Hepatocyte (in vitro differentiated cells): ENCODE data around the gene ARL14.

Experiments
- EZH2 ChIP-seq: fragments of 200-600 bp; sonication (generic); IDR thresholded peaks from 2 replicates; pipeline ENCODE4 v1.6.1; 2016; ENCODE audit warnings: antibody characterized with exemption, mild to moderate bottlenecking, borderline replicate concordance
- TF ChIP-seq, protein P1 (sequence below): fragments of 200-600 bp; sonication (generic); IDR thresholded peaks from 2 replicates; pipeline ENCODE4 v1.5.1; 2016; ENCODE audit warnings: antibody characterized with exemption, mild to moderate bottlenecking; ENCODE audit not compliant: poor library complexity

GRCh38 chr3:160649596-160649995 lies 27.4 kb upstream of the ARL14 start:
- TF ChIP-seq, protein P1, sequence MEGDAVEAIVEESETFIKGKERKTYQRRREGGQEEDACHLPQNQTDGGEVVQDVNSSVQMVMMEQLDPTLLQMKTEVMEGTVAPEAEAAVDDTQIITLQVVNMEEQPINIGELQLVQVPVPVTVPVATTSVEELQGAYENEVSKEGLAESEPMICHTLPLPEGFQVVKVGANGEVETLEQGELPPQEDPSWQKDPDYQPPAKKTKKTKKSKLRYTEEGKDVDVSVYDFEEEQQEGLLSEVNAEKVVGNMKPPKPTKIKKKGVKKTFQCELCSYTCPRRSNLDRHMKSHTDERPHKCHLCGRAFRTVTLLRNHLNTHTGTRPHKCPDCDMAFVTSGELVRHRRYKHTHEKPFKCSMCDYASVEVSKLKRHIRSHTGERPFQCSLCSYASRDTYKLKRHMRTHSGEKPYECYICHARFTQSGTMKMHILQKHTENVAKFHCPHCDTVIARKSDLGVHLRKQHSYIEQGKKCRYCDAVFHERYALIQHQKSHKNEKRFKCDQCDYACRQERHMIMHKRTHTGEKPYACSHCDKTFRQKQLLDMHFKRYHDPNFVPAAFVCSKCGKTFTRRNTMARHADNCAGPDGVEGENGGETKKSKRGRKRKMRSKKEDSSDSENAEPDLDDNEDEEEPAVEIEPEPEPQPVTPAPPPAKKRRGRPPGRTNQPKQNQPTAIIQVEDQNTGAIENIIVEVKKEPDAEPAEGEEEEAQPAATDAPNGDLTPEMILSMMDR: no peak
- no peak for TF ChIP-seq EZH2
